H1 (cell line): ENCODE results near the gene UCKL1. TPM values are rescaled to one million over a fixed set of nuclear protein-coding genes. Genes with fewer than 3 reads are reported as not detected.
A peak's percentile ranks its signal among the peaks of the same experiment; 100 is the strongest.

Experiments
- E2F6 ChIP-seq: IDR thresholded peaks from 2 replicates; pipeline ENCODE4 v1.6.1; 2012; ENCODE audit warnings: inconsistent platforms
- MAX ChIP-seq: IDR thresholded peaks from 2 replicates; pipeline ENCODE4 v1.6.1; 2012; ENCODE audit warnings: inconsistent platforms
- SP1 ChIP-seq: IDR thresholded peaks from 2 replicates; pipeline ENCODE4 v1.6.1; 2011; ENCODE audit warnings: low read depth, low read length
- TAF7 ChIP-seq: optimal IDR thresholded peaks from 2 replicates; pipeline ENCODE3; 2011; ENCODE audit warnings: low read depth, mild to moderate bottlenecking, inconsistent platforms, low read length, moderate library complexity, borderline replicate concordance
- polyA plus RNA-seq, 7 experiments: library from polyadenylated mRNA; depleted of rRNA in 3 of 7; stranded (reverse) in 5 of 7; unstranded in 2 of 7; fragments of >200 nt in 5 of 7; fragments of 200-250 nt in 2 of 7; gene quantifications; 1 replicate in 5 of 7; 2 replicates in 1 of 7; 4 replicates in 1 of 7; pipeline versions ENCODE4 v1.2.1 to v1.2.3, GENCODE V29; 2011 to 2013; ENCODE audit warnings: missing spikeins in 2 of 7, mixed read lengths in 2 of 7
- total RNA-seq: library from RNA; stranded (reverse); fragmentation: NEBNext Ultra II Directional; extraction: Animal tissue kit (Norgen Biotek cat#: 25700); gene quantifications from 2 replicates; pipeline ENCODE4 v1.2.1, GENCODE V29; 2021

UCKL1 gene
- total and polyA plus RNA-seq, 2 of the 8 experiments (the other 6 are each of a cell fraction or from before 2014, with no cell fraction given) = 36.5 to 91.2 TPM

GRCh38 chr20:63978319-63979228 is 22.4 kb upstream of the UCKL1 start (continued):
- TF ChIP-seq MAX (peak; percentile 56; the same call in 1 of the 2 replicates), SP1 (peak; percentile 57; the same call in 1 of the 2 replicates), TAF7 (no peak), E2F6 (peak; percentile 70; the same call in 1 of the 2 replicates)
